Dedifferentiated amniotic fluid mesenchymal stem cell (primary cell): ENCODE results near the gene AOPEP.

ENCODE experiments used
- DNase-seq: peaks from one replicate; pipeline ENCODE4 v3.0.0-alpha.2; 2016; ENCODE audit errors: extremely low spot score

Gene AOPEP

GRCh38 chr9:94761481-94761880, 35.0 kb downstream of the AOPEP start:
- no peak for DNase-seq

GRCh38 chr9:94767331-94768072, 41.0 kb downstream of the AOPEP start:
- no peak for DNase-seq

GRCh38 chr9:94768766-94769165, 42.3 kb downstream of the AOPEP start:
- no peak for DNase-seq

- no peak for DNase-seq
Observed at GRCh38 chr9:94770334-94770733, 43.8 kb downstream of the AOPEP start.

GRCh38 chr9:94771096-94771495, 44.6 kb downstream of the AOPEP start:
- DNase-seq, result no peak

- no peak for DNase-seq
Observed at GRCh38 chr9:94772144-94772543, 45.6 kb downstream of the AOPEP start.

GRCh38 chr9:94772639-94773303, 46.3 kb downstream of the AOPEP start:
- DNase-seq, result no peak

GRCh38 chr9:94773655-94774054, 47.2 kb downstream of the AOPEP start:
- no peak for DNase-seq

- no peak for DNase-seq
Observed at GRCh38 chr9:94778013-94778412, 51.5 kb downstream of the AOPEP start.

GRCh38 chr9:94779031-94779430, 52.5 kb downstream of the AOPEP start:
- no peak for DNase-seq

- DNase-seq, result no peak
Observed at GRCh38 chr9:94779693-94780290, 53.3 kb downstream of the AOPEP start.

- no peak for DNase-seq
Observed at GRCh38 chr9:94780516-94780950, 54.0 kb downstream of the AOPEP start.

GRCh38 chr9:94782355-94783101, 56.0 kb downstream of the AOPEP start:
- DNase-seq, result peak; percentile 82

GRCh38 chr9:94783102-94783682, 56.7 kb downstream of the AOPEP start:
- peak; percentile 96 for DNase-seq

GRCh38 chr9:94783928-94784327, 57.4 kb downstream of the AOPEP start:
- no peak for DNase-seq

- DNase-seq, result no peak
Observed at GRCh38 chr9:94785215-94786169, 59.0 kb downstream of the AOPEP start.

- no peak for DNase-seq
Observed at GRCh38 chr9:94786586-94786985, 60.1 kb downstream of the AOPEP start.

- no peak for DNase-seq
Observed at GRCh38 chr9:94787266-94787665, 60.8 kb downstream of the AOPEP start.

GRCh38 chr9:94788570-94789105, 62.1 kb downstream of the AOPEP start:
- no peak for DNase-seq

- no peak for DNase-seq
Observed at GRCh38 chr9:94791435-94791834, 64.9 kb downstream of the AOPEP start.
